Activated CD8-positive, alpha-beta memory T cell treated with anti-CD3 and anti-CD28 coated beads for 4 hours (primary cell): ENCODE results near the gene LRRC27.

ENCODE experiments used
- DNase-seq, 2 donors: peaks; one replicate each; pipeline ENCODE4 v3.0.0-alpha.2; 2020; ENCODE audit warnings: low read depth in 2 of 2

LRRC27 gene

GRCh38 chr10:132414402-132415016, 82.5 kb downstream of the LRRC27 start:
- DNase-seq: no peak

GRCh38 chr10:132415255-132415654, 83.3 kb downstream of the LRRC27 start:
- DNase-seq: no peak

- no peak for DNase-seq
Observed at GRCh38 chr10:132415956-132416355, 84.0 kb downstream of the LRRC27 start.

GRCh38 chr10:132416566-132417256, 84.7 kb downstream of the LRRC27 start:
- no peak for DNase-seq

- DNase-seq: no peak
Observed at GRCh38 chr10:132417257-132417910, 85.4 kb downstream of the LRRC27 start.

GRCh38 chr10:132417957-132418441, 86.0 kb downstream of the LRRC27 start:
- no peak for DNase-seq

- DNase-seq: no peak
Observed at GRCh38 chr10:132418527-132419416, 86.8 kb downstream of the LRRC27 start.

- DNase-seq: no peak
Observed at GRCh38 chr10:132419538-132420468, 87.8 kb downstream of the LRRC27 start.

GRCh38 chr10:132420469-132420980, 88.5 kb downstream of the LRRC27 start:
- no peak for DNase-seq

GRCh38 chr10:132420981-132421846, 89.2 kb downstream of the LRRC27 start:
- no peak for DNase-seq

GRCh38 chr10:132421847-132422751, 90.1 kb downstream of the LRRC27 start:
- no peak for DNase-seq

GRCh38 chr10:132422903-132423825, 91.2 kb downstream of the LRRC27 start:
- no peak for DNase-seq

GRCh38 chr10:132423966-132424861, 92.2 kb downstream of the LRRC27 start:
- no peak for DNase-seq

GRCh38 chr10:132425029-132425756, 93.2 kb downstream of the LRRC27 start:
- DNase-seq: no peak

- no peak for DNase-seq
Observed at GRCh38 chr10:132425757-132426155, 93.8 kb downstream of the LRRC27 start.
